Inferior parietal cortex (tissue), 1 donor: Measurements from ENCODE around the gene HEYL.

Source experiments
- DNase-seq: peaks from one replicate; pipeline ENCODE4 v3.0.0-alpha.2; 2016; ENCODE audit errors: extremely low spot score

Gene HEYL

DNA sequence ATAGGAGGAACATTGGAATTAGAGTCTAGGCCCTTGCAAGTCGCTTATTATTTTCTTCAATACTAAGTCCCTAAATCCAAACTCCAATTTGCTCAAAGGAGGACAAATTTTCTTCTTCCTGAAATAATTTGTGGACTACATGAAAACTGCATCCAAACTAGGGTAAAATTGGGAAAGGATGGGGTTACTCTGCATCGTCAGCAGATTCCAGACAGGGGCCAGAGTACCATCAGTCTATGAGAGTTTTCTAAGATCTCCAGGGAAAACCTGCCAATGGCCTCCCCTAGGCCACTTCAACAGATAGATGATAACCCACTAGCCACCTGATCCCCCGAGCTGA, 508 bp downstream of the HEYL start:
- no peak for DNase-seq

DNA sequence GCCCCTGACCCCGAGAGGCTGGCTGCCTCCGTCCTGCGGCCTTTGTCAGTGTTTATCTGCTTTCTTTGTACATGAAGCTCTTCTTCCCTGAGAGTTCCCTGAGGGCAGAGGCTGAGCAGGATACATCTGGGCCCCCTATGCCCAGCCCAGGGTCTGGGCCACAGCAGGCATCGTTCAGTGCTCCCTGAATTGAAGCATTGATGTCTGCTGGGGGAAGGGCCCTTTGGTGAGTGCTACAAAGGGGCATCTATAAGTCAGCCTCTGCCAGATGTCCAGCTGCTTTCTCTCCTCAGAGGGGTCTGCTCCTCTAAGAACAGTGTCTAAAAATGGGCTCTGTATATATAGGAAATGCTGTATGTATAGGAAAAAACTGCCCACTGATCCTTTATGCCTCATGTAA, 2.1 kb downstream of the HEYL start:
- no peak for DNase-seq

DNA sequence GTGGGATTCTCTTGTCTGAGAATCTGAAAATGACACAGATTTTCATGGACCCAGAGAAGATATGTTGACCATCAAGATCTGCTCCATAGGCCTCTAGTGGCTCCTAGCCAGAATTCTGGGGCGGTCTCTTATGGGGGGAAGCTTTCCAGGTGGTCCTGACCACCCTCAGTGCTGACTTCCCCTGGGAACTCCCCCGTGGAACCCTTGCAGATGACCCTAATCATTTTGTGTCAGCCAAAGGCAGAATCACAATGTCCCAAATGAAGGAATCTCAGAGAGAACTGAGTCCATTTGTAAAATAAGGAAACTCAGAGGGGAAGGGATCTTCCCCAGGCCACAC, 3.6 kb downstream of the HEYL start:
- no peak for DNase-seq

DNA sequence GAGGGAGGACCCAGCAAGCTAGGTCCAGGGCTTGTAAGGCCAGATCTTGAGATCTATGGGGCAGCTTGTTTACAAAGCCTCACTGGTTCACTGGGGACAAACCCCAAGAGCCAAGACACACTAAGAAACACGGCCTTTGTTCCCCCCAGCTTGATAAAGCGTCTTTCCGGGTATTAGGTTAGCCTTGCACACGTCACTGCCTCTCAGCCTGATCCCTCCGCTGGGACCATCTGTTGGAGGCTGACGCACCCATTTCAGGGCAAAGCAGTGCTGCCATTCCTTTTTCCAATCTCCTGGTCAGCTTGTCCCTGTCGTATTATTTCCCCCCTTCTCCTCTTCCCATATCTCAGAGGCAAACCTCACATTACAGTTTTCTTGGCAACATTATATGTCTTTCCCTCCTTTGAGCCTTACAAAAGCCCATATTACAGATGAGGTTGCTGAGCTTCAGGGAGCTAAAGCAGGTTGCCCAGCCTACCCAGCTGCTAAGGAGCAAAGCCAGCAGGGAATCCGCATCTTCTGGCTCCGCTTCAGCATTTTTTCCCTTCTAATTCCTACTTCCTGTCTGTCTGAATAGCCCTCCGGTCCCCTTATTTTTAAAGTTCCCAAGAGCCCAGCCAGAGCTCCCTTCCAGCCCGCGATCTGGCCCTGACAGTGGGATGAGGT, 4.1 kb downstream of the HEYL start:
- DNase-seq = no peak

DNA sequence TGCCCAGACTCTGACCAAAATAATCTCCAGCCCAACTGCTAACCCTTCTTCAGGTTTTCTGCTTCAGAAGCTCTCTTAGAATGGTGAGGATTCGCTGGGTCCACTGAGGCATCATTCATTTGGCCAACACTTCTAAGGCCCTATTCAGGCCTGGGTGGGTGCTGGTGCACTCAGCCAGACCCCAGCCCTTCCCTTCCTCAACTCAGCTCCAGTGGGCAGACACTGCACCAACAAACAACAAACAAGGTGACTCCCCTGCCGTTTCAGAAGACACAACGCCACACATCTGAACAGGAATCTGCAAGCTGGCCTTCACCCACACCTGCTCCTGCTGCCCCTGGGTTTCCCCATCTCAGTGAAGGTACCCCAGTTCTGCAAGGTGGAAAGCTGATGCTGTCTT, 6.0 kb downstream of the HEYL start:
- no peak for DNase-seq

DNA sequence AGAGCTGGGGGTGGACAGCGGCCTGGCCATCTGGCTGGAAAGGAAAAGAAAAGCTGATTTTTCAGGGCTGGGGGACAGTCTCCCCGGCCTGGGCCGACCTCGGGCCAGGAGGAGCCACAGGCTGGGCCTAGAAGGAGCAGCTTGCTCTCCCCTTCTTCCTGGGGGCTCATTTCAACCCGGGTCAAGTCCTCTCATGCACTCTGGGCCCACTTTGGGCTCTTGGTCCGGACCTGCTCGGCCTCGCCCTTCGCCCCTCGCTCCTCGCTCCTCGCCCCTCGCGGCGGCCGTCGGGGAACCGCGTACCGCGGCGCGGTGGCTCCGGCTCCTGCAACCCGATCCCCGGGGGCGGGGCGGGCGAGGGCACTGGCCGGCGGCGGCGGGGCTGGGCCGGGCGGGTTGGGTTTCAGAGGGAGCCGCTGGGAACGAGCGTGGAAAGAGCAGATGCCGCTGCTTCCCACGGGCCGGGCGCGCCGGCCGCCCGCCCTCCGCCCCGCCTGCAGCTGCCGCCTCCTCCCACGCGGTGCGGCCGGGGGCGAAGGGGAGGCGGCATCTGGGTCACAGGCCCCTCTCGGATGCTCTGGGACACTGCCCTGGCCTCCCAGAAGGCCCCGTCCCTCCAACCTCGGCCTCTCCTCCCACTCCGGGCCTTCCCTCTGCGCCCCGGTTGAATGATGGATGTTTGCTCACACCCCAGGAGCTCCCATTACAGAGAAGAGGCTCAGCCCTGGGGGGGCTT, 6.6 kb downstream of the HEYL start:
- DNase-seq = no peak

DNA sequence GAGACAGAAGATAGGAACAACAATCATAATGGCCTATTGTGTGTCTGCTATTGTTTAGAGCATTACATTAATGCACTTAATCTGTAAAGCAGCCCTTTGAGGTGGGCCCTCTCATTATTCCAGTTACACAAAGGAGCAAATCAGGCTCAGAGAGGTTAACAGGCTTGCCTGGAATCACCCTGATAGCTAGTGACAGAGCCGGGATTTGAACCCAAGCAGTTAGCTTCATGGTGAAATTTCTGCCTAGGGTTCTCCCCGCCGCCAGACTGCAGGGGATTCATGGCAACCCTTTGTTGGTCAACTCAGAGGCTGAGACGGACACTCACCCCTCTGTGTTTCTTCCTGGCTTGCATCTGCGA, 7.1 kb downstream of the HEYL start:
- no peak for DNase-seq

DNA sequence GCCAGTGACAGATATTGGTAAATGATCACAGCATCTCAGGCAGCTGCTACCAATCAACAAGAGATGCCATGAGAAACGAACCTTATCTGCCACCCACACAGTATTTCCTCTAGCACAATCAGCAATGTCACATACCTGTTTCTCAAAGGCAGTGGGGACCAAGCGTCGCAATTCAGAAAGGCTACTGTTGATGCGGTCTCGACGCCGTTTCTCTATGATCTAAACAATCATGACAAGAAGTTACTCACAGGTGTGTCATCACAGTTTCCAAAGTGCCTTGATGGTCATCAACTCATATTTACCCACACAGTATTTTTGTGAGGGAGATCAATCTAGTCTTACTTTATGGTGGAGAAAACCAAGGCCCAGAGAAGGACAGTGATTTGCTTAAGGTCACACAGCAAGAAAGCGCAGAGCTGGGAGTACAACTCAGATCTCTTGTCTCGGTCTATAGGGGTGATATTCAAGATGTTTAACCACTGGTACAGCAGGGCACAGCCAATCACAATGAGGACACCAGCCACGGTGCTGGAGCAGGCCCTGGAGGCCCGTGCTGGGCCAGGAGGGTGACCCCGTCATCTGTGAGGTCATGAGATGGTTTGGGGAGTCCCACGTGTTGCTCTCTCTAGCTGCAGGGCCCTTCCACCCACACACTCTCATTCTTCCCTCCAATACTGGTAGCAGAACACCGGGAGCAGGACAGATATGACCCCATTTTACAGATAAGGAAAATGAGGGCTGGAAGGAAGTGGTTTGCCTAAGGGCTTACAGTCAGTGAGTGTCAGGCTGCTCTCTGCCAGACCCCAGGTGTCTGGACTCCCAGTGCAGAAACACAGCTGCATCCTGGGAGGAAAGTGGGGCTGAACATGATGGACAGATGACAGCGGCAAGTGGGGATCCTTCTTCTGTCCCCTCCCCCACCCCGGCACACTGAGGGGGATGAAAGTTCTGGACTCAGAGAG, 7.8 kb downstream of the HEYL start:
- DNase-seq = no peak

DNA sequence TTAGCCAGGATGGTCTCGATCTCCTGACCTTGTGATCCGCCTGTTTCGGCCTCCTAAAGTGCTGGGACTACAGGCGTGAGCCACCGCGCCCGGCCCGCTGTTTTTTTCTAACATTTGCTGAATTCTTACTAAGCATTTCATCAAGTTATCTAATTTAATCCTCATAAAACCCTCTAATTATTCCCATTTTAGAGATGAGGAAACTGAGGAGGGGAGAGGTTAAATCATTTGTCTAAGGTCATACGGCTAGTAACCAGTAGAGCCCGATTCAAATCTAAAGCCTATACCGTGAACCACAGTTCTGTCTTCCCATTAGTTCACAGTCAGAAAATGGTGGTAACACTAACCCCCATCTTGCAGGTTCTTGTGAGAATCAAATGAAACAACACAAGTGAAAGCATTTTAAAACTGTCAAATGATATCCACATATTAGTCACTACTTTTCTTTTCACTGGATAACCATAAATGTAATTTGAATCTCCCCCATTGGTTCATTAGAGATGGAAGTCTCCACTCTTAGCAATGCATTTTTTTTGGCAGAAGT, 10.6 kb downstream of the HEYL start:
- no peak for DNase-seq

DNA sequence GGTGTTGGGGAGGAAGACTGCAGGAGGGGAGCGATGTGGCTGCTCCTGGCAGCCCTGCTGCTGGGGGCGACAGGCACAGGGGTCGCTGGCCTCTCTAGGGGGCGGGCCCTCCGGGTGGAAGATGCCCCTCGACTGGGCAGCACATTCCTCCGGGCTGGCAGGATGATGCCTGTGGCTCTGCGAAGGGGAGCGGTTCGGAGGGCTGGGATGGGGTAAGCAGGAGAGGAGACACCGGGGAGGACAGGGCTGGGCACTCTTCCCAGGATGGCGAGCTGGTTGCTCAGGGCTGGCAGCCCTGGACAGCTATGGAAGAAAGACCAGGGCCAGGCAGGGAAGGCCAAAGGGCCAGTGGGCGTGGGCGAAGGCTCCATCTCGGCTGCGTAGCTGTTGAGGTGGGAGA, 12.8 kb downstream of the HEYL start:
- DNase-seq = no peak

DNA sequence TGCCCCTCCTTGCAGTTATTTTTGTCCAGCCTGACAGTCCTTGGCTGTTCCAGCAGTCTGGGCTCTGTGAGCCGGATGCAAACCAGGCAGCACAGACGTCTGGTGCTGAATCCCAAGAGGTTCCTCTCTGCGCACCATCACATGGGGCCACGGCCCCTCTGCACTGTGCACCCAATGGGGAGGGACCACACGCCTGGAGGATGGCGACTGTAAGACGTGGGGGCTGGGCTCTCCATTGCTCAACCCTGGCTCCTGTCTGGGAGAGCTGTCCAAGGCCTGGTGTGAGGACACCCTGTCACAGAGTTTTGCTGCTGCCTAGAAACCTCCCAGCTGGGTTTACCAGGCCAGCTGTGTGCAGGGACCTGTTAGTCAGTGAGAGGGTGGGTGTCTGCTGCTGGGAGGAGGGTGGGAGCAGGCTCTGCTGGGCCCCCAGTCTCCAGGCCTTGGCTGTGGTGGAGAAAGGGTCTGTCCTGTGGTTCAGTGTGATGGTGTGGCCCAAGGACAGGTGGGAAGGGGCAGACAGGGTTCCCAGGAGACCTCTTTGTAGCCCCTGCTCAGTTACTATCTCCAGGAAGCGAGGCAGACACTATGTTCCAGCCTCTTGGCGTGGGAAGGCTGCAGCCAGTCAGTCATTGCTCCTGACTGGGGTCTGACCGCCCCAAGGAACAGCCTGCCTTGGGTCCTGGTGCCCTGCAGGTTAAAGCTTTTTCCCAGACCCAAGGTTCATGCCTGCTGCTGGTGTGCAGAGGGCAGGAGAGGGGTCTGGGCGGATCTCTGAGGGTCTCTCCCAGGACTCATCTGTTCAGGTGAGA, 13.8 kb downstream of the HEYL start:
- peak; percentile 15 for DNase-seq

DNA sequence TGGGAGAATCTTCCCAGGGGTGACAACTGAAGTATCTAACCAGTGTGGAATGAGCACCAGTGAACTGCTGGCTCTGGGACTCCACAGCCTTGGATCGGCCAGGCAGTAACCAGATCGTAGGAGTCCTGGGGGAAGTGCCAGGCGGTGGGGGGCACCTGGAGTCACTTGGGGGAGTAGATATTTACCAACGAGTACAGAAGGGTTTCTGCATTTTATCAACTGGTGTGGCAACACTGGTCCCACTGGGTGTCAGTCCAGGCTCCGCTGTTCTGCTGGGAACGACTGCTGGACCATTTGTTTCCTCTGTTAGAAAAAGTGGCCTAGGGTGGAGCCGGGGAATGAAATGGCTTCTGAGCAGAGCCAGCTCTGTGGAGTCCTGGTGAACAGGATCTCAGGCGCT, 14.4 kb downstream of the HEYL start:
- DNase-seq = no peak

DNA sequence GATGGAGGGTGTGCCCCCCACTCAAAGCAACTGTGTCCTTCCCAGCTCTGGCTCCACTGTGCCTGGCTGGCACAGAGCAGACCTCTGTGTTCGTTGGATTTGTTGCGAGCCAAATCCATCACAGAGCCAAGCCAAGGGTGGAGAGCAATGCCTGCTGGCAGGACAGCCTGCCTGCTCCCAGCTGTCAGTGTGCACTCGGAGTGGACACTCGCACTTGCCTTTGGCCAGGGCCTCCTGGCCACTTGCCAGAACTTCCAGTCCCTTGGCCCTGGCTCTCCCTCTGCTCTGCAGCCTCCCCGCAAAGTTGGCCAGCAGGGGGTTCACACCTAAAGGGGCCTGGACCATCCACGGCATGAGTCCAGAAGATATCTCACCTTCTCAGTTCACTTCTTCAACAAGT, 16.4 kb downstream of the HEYL start:
- no peak for DNase-seq

DNA sequence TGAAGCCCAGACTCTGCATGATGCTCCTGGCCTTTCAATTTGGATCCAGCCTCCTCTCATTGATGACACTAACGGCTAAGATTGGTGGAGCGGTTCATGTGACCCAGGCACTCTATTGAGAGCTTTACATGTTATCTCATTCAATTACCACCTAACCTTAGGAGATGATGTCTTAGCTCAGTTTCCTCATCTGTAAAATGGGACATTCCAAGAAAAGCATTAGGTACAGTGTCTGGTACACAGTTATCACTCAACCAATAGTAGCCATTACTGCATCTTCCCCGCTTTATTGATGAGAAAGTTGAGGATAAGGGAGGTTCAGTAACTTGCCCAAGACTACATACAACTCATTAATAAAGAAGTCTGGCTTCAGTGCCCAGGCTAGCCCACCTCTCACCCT, 17.0 kb downstream of the HEYL start:
- no peak for DNase-seq

DNA sequence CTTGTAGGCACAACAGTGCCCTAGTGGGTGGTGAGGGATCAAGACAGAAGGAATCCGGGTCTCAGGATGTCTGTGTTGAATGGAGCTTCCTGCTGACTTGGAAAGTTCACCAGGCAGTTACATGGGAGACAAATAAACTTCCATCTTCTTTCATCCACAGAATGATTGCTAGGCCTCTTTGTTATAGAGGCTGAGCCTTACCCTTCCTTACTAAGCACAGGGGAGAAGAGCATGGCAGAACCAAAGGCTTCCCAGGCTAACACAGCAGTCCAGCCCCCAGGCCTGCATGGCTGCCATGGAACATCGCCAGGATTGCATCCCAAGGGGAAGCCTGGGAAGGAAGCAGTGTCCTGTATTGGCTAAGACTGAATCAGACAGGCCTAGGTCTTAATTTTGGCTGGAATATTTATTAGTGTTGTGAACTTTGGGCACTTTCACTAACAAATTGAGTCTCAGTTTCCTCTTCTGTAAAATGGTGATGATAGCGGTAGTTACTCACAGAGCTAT, 18.7 kb downstream of the HEYL start:
- DNase-seq = no peak

DNA sequence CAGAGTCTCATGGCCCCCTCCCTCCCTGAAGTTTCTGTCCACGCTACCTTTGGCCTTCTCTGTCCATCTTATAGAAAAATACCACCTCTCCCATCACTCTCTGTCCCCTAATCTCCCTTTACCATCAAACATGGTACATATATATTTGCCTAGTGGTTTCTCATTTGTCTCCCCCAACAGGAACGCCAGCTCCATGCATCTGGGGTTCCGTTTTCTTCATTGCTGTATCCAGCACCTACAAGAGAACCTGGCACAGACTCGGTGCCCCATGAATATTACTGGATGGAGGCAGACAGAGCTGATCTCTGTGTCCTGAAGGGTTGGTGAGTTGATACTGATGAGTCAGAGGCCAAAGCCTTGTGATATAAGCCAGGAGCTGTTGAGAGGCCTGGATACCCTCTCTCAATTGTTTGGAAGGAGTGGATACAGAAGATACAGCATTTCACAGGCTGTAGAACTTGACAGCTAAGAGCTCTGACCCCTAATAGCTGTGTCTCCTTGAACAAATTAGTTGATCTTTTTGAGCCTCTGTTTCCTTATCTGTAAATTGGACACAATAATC, 21.9 kb downstream of the HEYL start:
- DNase-seq = no peak

DNA sequence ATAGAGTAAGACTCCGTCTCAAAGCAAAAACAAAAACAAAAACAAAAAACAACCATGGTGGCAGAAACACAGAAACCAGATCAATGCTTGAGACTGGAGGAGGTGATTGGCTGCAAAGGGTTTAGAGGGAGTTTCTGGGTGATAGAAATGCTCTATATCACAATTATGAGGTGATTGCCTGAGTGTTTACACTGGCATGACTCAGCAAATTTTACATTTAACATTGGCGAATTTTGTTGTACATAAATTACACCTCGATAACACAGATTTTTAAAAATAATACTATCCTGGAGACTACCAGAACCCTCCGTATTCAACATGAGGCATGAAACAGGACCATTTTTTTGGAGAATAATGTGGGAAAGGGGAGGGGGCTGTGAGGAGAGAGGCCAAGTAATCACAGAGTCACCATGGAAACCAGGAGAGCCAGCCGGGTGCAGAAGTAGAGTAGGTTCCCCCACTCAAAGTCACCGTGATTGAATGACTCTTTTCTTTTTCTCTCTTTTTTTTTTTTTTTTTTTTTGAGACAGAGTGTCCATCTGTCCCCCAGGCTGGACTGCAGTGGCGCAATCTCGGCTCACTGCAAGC, 24.3 kb downstream of the HEYL start:
- no peak for DNase-seq

DNA sequence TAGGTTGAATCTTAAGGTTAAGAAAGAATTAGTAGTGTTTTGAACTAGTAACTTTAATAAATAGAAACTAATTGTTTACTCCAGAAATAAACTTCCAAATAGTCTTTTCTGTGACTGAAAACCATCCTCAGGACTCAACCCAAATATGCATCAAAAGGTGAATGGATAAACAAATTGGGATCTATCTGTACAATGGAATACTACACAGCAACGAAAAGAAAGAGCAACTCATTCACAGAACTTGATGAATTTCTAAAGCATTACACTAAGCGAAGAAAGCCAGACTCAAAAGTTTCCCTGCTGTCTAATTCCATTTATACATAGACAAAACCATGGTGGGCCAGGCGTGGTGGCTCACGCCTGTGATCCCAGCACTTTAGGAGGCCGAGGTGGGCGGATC, 25.0 kb downstream of the HEYL start:
- DNase-seq = no peak

DNA sequence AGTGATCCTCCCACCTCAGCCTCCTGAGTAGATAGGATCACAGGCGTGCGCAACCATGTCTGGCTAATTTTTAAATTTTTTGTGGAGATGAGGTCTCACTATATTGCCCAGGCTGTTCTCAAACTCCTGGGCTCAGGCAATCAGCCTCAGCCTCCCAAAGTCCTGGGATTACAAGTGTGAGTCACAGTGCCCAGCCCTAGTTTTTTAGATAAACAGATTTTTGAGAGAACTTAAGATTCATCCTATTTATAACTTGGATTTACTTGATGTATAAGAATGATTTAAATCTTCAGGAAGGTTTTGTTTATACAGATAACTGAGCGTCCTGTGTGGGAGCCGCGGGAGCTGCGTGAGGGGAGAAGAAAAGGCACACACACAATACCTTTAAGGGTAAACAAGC, 26.2 kb downstream of the HEYL start:
- no peak for DNase-seq

DNA sequence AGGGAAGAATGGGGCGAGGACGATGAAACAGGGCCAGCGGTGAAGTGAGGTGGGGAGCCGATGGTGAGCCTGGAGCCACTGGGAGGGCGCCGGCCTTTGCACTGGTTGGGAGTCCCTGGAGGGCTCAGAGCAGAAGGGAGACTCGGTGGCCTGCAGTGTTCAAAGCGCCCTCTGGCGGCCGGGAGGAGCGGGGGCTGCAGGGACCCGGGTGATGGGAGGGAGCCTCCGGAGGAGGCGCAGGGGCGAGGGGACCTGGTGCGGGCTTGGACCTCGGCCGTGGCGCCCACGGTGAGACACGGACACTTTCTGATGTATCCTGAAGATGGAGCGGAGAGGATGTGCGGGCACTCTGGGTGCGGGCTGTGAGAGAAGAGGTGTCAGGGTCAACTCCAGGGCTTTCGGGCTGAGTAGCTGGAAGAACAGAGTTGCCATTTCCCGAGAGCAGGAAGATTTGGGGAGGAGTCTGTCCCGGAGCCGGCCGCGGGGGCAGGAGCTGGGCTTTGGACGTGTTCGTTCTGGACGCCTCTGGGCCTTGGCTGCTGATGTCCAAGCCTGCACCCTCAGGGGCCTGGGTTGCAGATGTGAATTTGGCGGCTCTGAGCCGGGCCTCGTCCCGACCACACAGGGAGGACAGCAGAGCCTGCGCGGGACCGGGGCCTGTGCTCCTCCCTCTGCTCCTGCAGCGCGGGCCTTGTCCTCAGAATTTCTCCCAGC, 29.7 kb downstream of the HEYL start:
- no peak for DNase-seq
